Left lung (tissue), 10 donors: ENCODE data around the gene NRDC. TPM values are rescaled to one million over a fixed set of nuclear protein-coding genes. Genes with fewer than 3 reads are reported as not detected.

Experiments used
- ATAC-seq: fragments of 200-7000 bp; cut with Tn5 transposase; one replicate; pipeline ENCODE4 v1.9.1; 2020; ENCODE audit warnings: moderate library complexity
- DNase-seq, 4 donors: peaks; one replicate each; pipeline ENCODE4 v3.0.0-alpha.2; 2013 to 2020
- H3K27ac ChIP-seq, 2 donors: fragments of 200-600 bp; sonication (generic) in 1 of 2; one replicate each; pipeline versions ENCODE4 v1.5.0 to v1.8.0; 2020 to 2021
- H3K27me3 ChIP-seq, 2 donors: fragments of 200-600 bp; sonication (generic) in 1 of 2; one replicate each; pipeline versions ENCODE4 v1.5.0 to v1.8.0; 2020 to 2021
- H3K36me3 ChIP-seq, 2 donors: fragments of 200-600 bp; sonication (generic) in 1 of 2; one replicate each; pipeline versions ENCODE4 v1.5.0 to v1.8.0; 2020 to 2021
- H3K4me1 ChIP-seq, 2 donors: fragments of 200-600 bp; one replicate each; pipeline ENCODE4 v1.8.0; 2021
- H3K4me3 ChIP-seq, 2 donors: fragments of 200-600 bp; sonication (generic) in 1 of 2; one replicate each; pipeline versions ENCODE4 v1.5.0 to v1.8.0; 2020 to 2021; ENCODE audit warnings: mild to moderate bottlenecking in 1 of 2
- H3K9me3 ChIP-seq, 2 donors: fragments of 200-600 bp; sonication (generic) in 1 of 2; one replicate each; pipeline versions ENCODE4 v1.5.0 to v1.8.0; 2020 to 2021
- CTCF ChIP-seq, 2 donors: fragments of 200-600 bp; sonication (generic) in 1 of 2; IDR thresholded peaks; one replicate each; pipeline versions ENCODE4 v1.5.0 to v1.8.0; 2021; ENCODE audit warnings: antibody characterized with exemption in 2 of 2
- intact Hi-C, 2 donors: fragments of 100-400 bp; cut with DNase I; formaldehyde crosslinking; loops; one replicate each; pipeline versions ENCODE4 v1.11.2 to v1.14.2; 2022
- polyA plus RNA-seq, 6 donors: library from polyadenylated mRNA; unstranded; fragments of 120-200 nt; gene quantifications; one replicate each; pipeline ENCODE4 v1.2.1, GENCODE V29; 2013; ENCODE audit not compliant: insufficient read length in 6 of 6
- total RNA-seq, 2 donors: library from RNA; stranded (reverse); fragmentation: NEBNext Ultra II Directional; extraction: Animal tissue kit (Norgen Biotek cat#: 25700); gene quantifications; one replicate each; pipeline ENCODE4 v1.2.1, GENCODE V29; 2021
- donor health status: DM: no; HTN: yes; CAD: no.
- donor health status: DM: no; HTN: no; CAD: no.

Gene NRDC
- total and polyA plus RNA-seq, 8 donors = 101 to 176 (median 153) TPM

GRCh38 chr1:51788938-51789337 is 89.6 kb downstream of the NRDC start:
- no peak for TF ChIP-seq CTCF (IDR thresholded peaks at IDR 0.05)
- DNase-seq (no peak), ATAC-seq (no peak)
- H3K9me3 ChIP-seq = no peaks in the 10 kb centered on the region
- no peaks in the 10 kb centered on the region for H3K4me1 ChIP-seq
- intact Hi-C loops = no loop called here
- H3K36me3 ChIP-seq = peaks cover 0 to 100% of the 10 kb centered on the region in 2 donors
- H3K27me3 ChIP-seq = no peaks in the 10 kb centered on the region
- H3K4me3 ChIP-seq = no peak overlapping the region
- no peak overlapping the region for H3K27ac ChIP-seq

- Histone ChIP-seq H3K4me3 (no peak overlapping the region), H3K27ac (no peak overlapping the region), H3K4me1 (no peaks in the 10 kb centered on the region), H3K9me3 (no peaks in the 10 kb centered on the region), H3K27me3 (no peaks in the 10 kb centered on the region), H3K36me3 (peaks cover 0 to 85% of the 10 kb centered on the region in 2 donors)
- no peak for ATAC-seq
- intact Hi-C loops = no loop called here
- DNase-seq = no peak
- TF ChIP-seq CTCF (IDR thresholded peaks at IDR 0.05) = no peak
Measured at GRCh38 chr1:51784997-51785421, 93.5 kb downstream of the NRDC start.

- Histone ChIP-seq H3K9me3 (no peaks in the 10 kb centered on the region), H3K4me3 (no peak overlapping the region), H3K4me1 (peaks cover 0 to 5% of the 10 kb centered on the region in 2 donors), H3K27me3 (no peaks in the 10 kb centered on the region), H3K36me3 (peaks cover 0 to 53% of the 10 kb centered on the region in 2 donors), H3K27ac (no peak overlapping the region)
- ATAC-seq = no peak
- TF ChIP-seq CTCF (IDR thresholded peaks at IDR 0.05) = no peak
- no peak for DNase-seq
- intact Hi-C loops = no loop called here
Measured at GRCh38 chr1:51780927-51781326, 97.6 kb downstream of the NRDC start.

GRCh38 chr1:51776408-51776807 is 102.1 kb downstream of the NRDC start:
- Histone ChIP-seq H3K4me1 (peaks cover 0 to 5% of the 10 kb centered on the region in 2 donors), H3K4me3 (no peak overlapping the region), H3K36me3 (peaks cover 0 to 53% of the 10 kb centered on the region in 2 donors), H3K9me3 (no peaks in the 10 kb centered on the region), H3K27me3 (no peaks in the 10 kb centered on the region), H3K27ac (peak overlapping the region in 1 of 2 donors; percentile 10)
- no peak for TF ChIP-seq CTCF (IDR thresholded peaks at IDR 0.05)
- intact Hi-C loops = loop anchor here in 1 of 2 donors (10.0 kb wide), 1 partner anchor 142 kb away; no protein-coding TSS in a partner anchor
- DNase-seq (no peak), ATAC-seq (no peak)

- H3K27me3 ChIP-seq = no peaks in the 10 kb centered on the region
- ATAC-seq (peak; percentile 95), DNase-seq (peak in 2 of 4 donors; percentile 24 to 61)
- intact Hi-C loops = no loop called here
- H3K36me3 ChIP-seq = peaks cover 0 to 71% of the 10 kb centered on the region in 2 donors
- no peaks in the 10 kb centered on the region for H3K9me3 ChIP-seq
- no peak overlapping the region for H3K27ac ChIP-seq
- H3K4me3 ChIP-seq = no peak overlapping the region
- no peaks in the 10 kb centered on the region for H3K4me1 ChIP-seq
- TF ChIP-seq CTCF (IDR thresholded peaks at IDR 0.05) = peak; percentile 58 to 66
Measured at GRCh38 chr1:51768971-51769588, 109.4 kb downstream of the NRDC start.
